ENCODE measurements around the gene VWA3A. TPM values are rescaled to one million over a fixed set of nuclear protein-coding genes. Genes with fewer than 3 reads are reported as not detected.

VWA3A gene
- total RNA-seq, 1 experiment from 2014 or later, result not detected

GRCh38 chr16:22130528-22130927 lies 38.2 kb downstream of the VWA3A start:
- ATAC-seq, result no peak
- no peaks in the 10 kb centered on the region for H3K9me3 ChIP-seq (ENCODE audit: control insufficient read depth in 1 of 2, insufficient read depth in 1 of 2, low read depth in 1 of 2, low read length in 2 of 2)
- no peak overlapping the region for H3K4me2 ChIP-seq (ENCODE audit: low read length)
- H3K4me1 ChIP-seq (ENCODE audit: control insufficient read depth in 1 of 2, insufficient read depth in 2 of 2, low read length in 2 of 2), result no peaks in the 10 kb centered on the region
- no peaks in the 10 kb centered on the region for H3K36me3 ChIP-seq (ENCODE audit: control insufficient read depth in 1 of 2, insufficient read depth in 2 of 2, low read length in 2 of 2)
- POLR2A ChIA-PET, result no interaction called here
- no peak for TF ChIP-seq ZFX (IDR thresholded peaks at IDR 0.05)
- no peak for DNase-seq (ENCODE audit: low read depth, low spot score)
- no TSS peak for BruUV-seq (replicated peaks)
- no peaks in the 10 kb centered on the region for H4K20me1 ChIP-seq (ENCODE audit: insufficient read depth)
- no peak overlapping the region for H3K9ac ChIP-seq (ENCODE audit: low read length)
- CTCF ChIA-PET, result interaction anchor here (1.4 kb wide), 1 partner anchor 11 kb away, joined by 4 read pairs; no protein-coding TSS in a partner anchor
- H3K27ac ChIP-seq (ENCODE audit: low read depth, low read length), result no peak overlapping the region
- H3K79me2 ChIP-seq (ENCODE audit: insufficient read depth, low read length), result no peaks in the 10 kb centered on the region
- no peak overlapping the region for H2AFZ ChIP-seq (ENCODE audit: low read depth, low read length, poor library complexity, severe bottlenecking)
- H3K9me2 ChIP-seq (ENCODE audit: insufficient read depth), result no peaks in the 10 kb centered on the region
- H3K27me3 ChIP-seq (ENCODE audit: insufficient read depth, low read length), result peaks cover 2% of the 10 kb centered on the region; the same call in 1 of the 2 replicates
- RAD21 ChIA-PET (ENCODE audit: low non-redundant PET in 1 of 2, low total read pairs in 2 of 2, uncharacterized antibody in 2 of 2, unreplicated experiment in 2 of 2), result no interaction called here
- intact Hi-C loops (cut with micrococcal nuclease), result no loop called here
- H3K4me3 ChIP-seq (replicated peaks in 1 of 2; ENCODE audit: low read depth in 1 of 2, low read length in 2 of 2), result no peak overlapping the region

GRCh38 chr16:22132801-22133200 lies 40.5 kb downstream of the VWA3A start:
- no peak for ATAC-seq
- Histone ChIP-seq H3K9me3 (ENCODE audit: control insufficient read depth in 1 of 2, insufficient read depth in 1 of 2, low read depth in 1 of 2, low read length in 2 of 2) (no peaks in the 10 kb centered on the region), H4K20me1 (ENCODE audit: insufficient read depth) (no peaks in the 10 kb centered on the region), H3K9me2 (ENCODE audit: insufficient read depth) (no peaks in the 10 kb centered on the region), H3K27me3 (ENCODE audit: insufficient read depth, low read length) (peaks cover 10% of the 10 kb centered on the region; the same call in 1 of the 2 replicates), H3K27ac (ENCODE audit: low read depth, low read length) (no peak overlapping the region), H2AFZ (ENCODE audit: low read depth, low read length, poor library complexity, severe bottlenecking) (no peak overlapping the region), H3K36me3 (ENCODE audit: control insufficient read depth in 1 of 2, insufficient read depth in 2 of 2, low read length in 2 of 2) (no peaks in the 10 kb centered on the region), H3K9ac (ENCODE audit: low read length) (no peak overlapping the region), H3K4me2 (ENCODE audit: low read length) (no peak overlapping the region), H3K4me3 (replicated peaks in 1 of 2; ENCODE audit: low read depth in 1 of 2, low read length in 2 of 2) (no peak overlapping the region), H3K4me1 (ENCODE audit: control insufficient read depth in 1 of 2, insufficient read depth in 2 of 2, low read length in 2 of 2) (no peaks in the 10 kb centered on the region), H3K79me2 (ENCODE audit: insufficient read depth, low read length) (no peaks in the 10 kb centered on the region)
- ChIA-PET RAD21 (ENCODE audit: low non-redundant PET in 1 of 2, low total read pairs in 2 of 2, uncharacterized antibody in 2 of 2, unreplicated experiment in 2 of 2) (no interaction called here), POLR2A (interaction anchor here (0.9 kb wide), 1 partner anchor 10 kb away, joined by 3 read pairs; no protein-coding TSS in a partner anchor), CTCF (interaction anchor here (1.9 kb wide), 1 partner anchor 9 kb away, joined by 10 read pairs; no protein-coding TSS in a partner anchor)
- intact Hi-C loops (cut with micrococcal nuclease), result no loop called here
- BruUV-seq (replicated peaks), result no TSS peak
- DNase-seq (ENCODE audit: low read depth, low spot score), result no peak
- TF ChIP-seq ZNF274 (IDR thresholded peaks at IDR 0.05; ENCODE audit: low read depth, low read length), result no peak
- no peak for TF ChIP-seq ELF1 (IDR thresholded peaks at IDR 0.05; ENCODE audit: borderline replicate concordance, low read depth)
- TF ChIP-seq SRF (IDR thresholded peaks at IDR 0.05; ENCODE audit: low read depth), result no peak
- TF ChIP-seq ATF3 (IDR thresholded peaks at IDR 0.05), result no peak
- TF ChIP-seq FOSL1 (IDR thresholded peaks at IDR 0.05; ENCODE audit: low read depth), result no peak
- no peak for TF ChIP-seq SIN3A (IDR thresholded peaks at IDR 0.05; ENCODE audit: low read depth)
- TF ChIP-seq REST (IDR thresholded peaks at IDR 0.05; ENCODE audit: low read depth), result no peak
- TF ChIP-seq EZH2phosphoT487 (IDR thresholded peaks at IDR 0.05; ENCODE audit: borderline replicate concordance), result no peak
- no peak for TF ChIP-seq CTCF (IDR thresholded peaks at IDR 0.05 in 2 of 3, conservative IDR thresholded peaks at IDR 0.05 in 1 of 3; ENCODE audit: borderline replicate concordance in 1 of 3, insufficient read depth in 1 of 3, low read depth in 2 of 3, low read length in 2 of 3)
- no peak for TF ChIP-seq POLR2A (IDR thresholded peaks at IDR 0.05; ENCODE audit: borderline replicate concordance, extremely low read depth, insufficient read depth, insufficient read length)
- TF ChIP-seq MAX (IDR thresholded peaks at IDR 0.05), result no peak
- no peak for TF ChIP-seq EZH2 (IDR thresholded peaks at IDR 0.05)
- no peak for TF ChIP-seq CEBPB (IDR thresholded peaks at IDR 0.05; ENCODE audit: low read depth)
- TF ChIP-seq TCF7L2 (IDR thresholded peaks at IDR 0.05; ENCODE audit: borderline replicate concordance, extremely low read depth, insufficient read depth, insufficient read length), result no peak

Data from HCT116 (cell line).